ENCODE data around the gene ANKRD44. TPM values are rescaled to one million over a fixed set of nuclear protein-coding genes. Genes with fewer than 3 reads are reported as not detected.

The ANKRD44 gene
- total RNA-seq, 2 donors from 2014 or later: 7.0 to 10.1 TPM

- no peaks in the 10 kb centered on the region for H3K36me3 ChIP-seq
- TF ChIP-seq, protein P1, sequence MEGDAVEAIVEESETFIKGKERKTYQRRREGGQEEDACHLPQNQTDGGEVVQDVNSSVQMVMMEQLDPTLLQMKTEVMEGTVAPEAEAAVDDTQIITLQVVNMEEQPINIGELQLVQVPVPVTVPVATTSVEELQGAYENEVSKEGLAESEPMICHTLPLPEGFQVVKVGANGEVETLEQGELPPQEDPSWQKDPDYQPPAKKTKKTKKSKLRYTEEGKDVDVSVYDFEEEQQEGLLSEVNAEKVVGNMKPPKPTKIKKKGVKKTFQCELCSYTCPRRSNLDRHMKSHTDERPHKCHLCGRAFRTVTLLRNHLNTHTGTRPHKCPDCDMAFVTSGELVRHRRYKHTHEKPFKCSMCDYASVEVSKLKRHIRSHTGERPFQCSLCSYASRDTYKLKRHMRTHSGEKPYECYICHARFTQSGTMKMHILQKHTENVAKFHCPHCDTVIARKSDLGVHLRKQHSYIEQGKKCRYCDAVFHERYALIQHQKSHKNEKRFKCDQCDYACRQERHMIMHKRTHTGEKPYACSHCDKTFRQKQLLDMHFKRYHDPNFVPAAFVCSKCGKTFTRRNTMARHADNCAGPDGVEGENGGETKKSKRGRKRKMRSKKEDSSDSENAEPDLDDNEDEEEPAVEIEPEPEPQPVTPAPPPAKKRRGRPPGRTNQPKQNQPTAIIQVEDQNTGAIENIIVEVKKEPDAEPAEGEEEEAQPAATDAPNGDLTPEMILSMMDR (IDR thresholded peaks at IDR 0.05): no peak
- no peak overlapping the region for H3K4me3 ChIP-seq
- H3K9me3 ChIP-seq: no peaks in the 10 kb centered on the region
- H3K27me3 ChIP-seq: no peaks in the 10 kb centered on the region
- H3K4me1 ChIP-seq: no peaks in the 10 kb centered on the region
- no peak for DNase-seq (ENCODE audit: low spot score)
- H3K27ac ChIP-seq: no peak overlapping the region
These were observed 168.7 kb downstream of the ANKRD44 start for GRCh38 chr2:197141702-197142473.

GRCh38 chr2:197140045-197140444 lies 170.5 kb downstream of the ANKRD44 start:
- Histone ChIP-seq H3K36me3 (no peaks in the 10 kb centered on the region), H3K4me3 (no peak overlapping the region), H3K27me3 (no peaks in the 10 kb centered on the region), H3K9me3 (no peaks in the 10 kb centered on the region), H3K4me1 (no peaks in the 10 kb centered on the region), H3K27ac (no peak overlapping the region)
- DNase-seq (ENCODE audit: low spot score): no peak
- TF ChIP-seq, protein P1 (IDR thresholded peaks at IDR 0.05): no peak

GRCh38 chr2:197138506-197138905 lies 172.1 kb downstream of the ANKRD44 start:
- Histone ChIP-seq H3K4me1 (no peaks in the 10 kb centered on the region), H3K27me3 (no peaks in the 10 kb centered on the region), H3K27ac (no peak overlapping the region), H3K36me3 (no peaks in the 10 kb centered on the region), H3K4me3 (no peak overlapping the region), H3K9me3 (no peaks in the 10 kb centered on the region)
- TF ChIP-seq, protein P1 (IDR thresholded peaks at IDR 0.05): no peak
- no peak for DNase-seq (ENCODE audit: low spot score)

- Histone ChIP-seq H3K4me3 (no peak overlapping the region), H3K36me3 (no peaks in the 10 kb centered on the region), H3K9me3 (no peaks in the 10 kb centered on the region), H3K27me3 (no peaks in the 10 kb centered on the region), H3K27ac (no peak overlapping the region), H3K4me1 (no peaks in the 10 kb centered on the region)
- no peak for DNase-seq (ENCODE audit: low spot score)
- TF ChIP-seq, protein P1 (IDR thresholded peaks at IDR 0.05): no peak
These were observed 172.6 kb downstream of the ANKRD44 start for GRCh38 chr2:197137826-197138477.

DNA sequence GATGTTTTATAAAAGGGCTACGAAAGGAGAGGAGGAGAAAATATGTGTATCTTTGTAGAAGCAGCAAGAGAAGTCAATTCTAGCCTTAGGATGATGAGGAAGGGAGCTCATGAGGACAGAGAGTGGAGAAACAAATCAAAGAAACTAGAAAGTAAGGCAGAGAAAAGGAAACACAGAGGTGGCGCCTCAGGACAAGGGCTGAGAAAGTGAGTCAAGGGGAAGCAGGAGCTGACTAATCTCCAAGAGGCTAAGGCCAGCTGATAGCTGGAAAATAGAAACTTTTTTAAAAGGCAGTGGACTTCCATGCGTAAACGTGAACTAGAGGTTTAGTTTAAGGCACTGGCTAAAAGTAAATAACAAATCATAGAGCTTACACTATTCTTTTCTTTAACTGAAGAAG lies 173.3 kb downstream of the ANKRD44 start:
- no peak for DNase-seq (ENCODE audit: low spot score)
- Histone ChIP-seq H3K4me1 (no peaks in the 10 kb centered on the region), H3K27me3 (no peaks in the 10 kb centered on the region), H3K36me3 (no peaks in the 10 kb centered on the region), H3K27ac (no peak overlapping the region), H3K9me3 (no peaks in the 10 kb centered on the region), H3K4me3 (no peak overlapping the region)
- TF ChIP-seq, protein P1 (IDR thresholded peaks at IDR 0.05): no peak

Measured in right atrium auricular region (tissue), 2 donors.